Stimulated activated CD8-positive, alpha-beta memory T cell treated with anti-CD3 and anti-CD28 coated beads, Interleukin-7, amount 100 ng/mL, for 4 hours (primary cell): ENCODE results near the gene PSME1.

Source experiments
- DNase-seq, 2 donors: peaks; one replicate each; pipeline ENCODE4 v3.0.0-alpha.2; 2020; ENCODE audit warnings: low read depth in 2 of 2

PSME1 gene

GRCh38 chr14:24172261-24172860 lies 36.4 kb downstream of the PSME1 start:
- DNase-seq = no peak

DNA sequence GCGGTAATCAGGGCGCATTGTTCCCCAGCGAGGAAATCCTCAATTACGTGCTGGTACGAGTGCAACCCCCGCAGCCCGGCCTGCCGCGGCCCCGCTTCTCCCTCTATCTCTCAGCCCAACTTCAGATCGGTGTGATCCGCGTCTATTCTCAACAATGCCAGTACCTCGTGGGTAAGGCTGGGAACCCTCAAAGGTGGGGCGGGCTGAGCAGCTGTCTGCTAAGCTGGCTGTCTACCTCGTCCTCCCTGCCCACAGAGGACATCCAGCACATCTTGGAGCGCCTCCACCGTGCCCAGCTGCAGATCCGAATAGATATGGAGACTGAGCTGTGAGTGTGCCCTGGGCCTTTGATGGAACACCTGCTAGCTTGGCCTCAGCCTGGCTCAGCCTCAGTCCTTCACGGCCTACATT lies 36.9 kb downstream of the PSME1 start:
- no peak for DNase-seq

DNA sequence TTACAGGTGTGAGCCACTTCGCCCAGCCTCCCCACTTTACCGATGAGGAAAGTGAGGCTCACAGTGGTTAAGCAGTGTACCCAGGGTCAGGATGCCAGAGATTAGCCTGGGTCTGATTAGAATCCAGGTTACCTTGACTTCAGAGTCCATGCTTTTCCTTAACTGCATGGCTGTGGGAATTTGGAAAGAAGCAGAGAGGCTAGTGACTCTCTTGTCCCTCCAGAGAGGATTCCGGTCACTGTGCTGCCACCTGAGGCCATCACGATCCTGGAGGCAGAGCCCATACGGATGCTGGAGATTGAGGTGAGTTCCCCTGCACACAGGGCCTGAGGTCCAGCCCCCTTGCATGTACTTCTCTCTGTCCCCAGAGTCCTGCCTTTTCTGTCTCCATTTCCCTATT lies 40.6 kb downstream of the PSME1 start:
- DNase-seq = no peak

DNA sequence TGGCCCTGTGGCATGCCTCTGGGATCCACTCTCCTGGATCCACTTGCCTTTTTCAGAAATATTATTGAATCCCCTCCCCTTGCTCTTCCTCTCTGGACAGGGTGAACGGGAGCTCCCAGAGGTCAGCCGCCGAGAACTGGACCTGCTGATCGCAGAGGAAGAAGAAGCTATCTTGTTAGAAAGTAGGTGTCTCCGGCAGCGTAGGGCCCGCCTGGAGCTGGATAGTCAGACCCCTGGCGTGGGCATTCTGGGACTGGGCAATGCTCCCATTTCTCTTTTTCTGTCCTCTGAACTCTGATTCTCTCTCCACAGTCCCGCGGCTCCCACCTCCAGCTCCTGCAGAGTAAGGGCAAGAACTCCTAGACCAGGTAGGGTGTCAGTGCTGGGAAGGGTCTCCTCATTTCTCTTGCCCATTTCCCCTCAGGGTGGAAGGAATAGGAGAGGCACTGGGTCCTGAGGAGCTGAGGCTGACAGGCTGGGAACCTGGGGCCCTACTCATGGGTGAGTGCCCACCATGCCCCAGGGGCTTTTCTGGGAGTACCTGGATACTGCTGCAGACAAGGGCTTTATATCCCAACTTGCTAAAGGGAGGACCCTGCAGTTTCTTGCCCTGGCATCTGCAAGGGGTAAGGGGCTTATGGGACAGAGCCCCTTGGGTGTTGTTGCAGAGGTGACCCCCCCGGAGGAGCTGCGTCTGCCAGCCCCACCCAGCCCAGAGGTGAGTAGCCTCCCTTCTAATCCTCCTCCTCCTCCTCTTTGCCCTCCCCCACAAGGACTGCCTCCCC lies 41.2 kb downstream of the PSME1 start:
- no peak for DNase-seq

- no peak for DNase-seq
These were observed 41.9 kb downstream of the PSME1 start for GRCh38 chr14:24177891-24178290.

- DNase-seq = no peak
These were observed 42.6 kb downstream of the PSME1 start for GRCh38 chr14:24178399-24179178.

DNA sequence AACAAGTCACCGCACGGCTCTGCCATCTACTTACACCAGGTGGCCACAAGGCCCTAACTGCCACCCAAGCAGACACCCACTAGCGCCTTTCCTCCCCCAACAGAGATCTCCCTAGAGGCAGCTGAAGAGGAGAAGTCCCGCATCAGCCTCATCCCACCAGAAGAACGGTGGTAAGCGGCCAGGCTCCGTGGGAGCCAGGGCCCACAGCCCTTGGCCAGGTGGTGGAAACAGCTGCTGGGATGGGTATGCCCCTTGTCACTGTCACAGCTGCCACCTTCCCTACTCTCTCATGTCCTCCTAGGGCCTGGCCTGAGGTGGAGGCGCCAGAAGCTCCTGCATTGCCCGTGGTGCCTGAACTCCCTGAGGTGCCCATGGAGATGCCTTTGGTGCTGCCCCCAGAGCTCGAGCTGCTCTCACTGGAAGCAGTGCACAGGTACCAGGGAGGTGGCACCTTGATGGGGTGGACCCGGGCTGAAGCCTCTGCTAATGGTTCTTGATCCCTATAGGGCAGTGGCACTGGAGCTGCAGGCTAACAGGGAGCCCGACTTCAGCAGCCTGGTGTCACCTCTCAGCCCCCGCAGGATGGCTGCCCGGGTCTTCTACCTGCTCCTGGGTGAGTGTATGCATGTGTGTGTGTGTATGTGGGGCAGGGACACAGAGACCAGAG lies 43.4 kb downstream of the PSME1 start:
- no peak for DNase-seq

DNA sequence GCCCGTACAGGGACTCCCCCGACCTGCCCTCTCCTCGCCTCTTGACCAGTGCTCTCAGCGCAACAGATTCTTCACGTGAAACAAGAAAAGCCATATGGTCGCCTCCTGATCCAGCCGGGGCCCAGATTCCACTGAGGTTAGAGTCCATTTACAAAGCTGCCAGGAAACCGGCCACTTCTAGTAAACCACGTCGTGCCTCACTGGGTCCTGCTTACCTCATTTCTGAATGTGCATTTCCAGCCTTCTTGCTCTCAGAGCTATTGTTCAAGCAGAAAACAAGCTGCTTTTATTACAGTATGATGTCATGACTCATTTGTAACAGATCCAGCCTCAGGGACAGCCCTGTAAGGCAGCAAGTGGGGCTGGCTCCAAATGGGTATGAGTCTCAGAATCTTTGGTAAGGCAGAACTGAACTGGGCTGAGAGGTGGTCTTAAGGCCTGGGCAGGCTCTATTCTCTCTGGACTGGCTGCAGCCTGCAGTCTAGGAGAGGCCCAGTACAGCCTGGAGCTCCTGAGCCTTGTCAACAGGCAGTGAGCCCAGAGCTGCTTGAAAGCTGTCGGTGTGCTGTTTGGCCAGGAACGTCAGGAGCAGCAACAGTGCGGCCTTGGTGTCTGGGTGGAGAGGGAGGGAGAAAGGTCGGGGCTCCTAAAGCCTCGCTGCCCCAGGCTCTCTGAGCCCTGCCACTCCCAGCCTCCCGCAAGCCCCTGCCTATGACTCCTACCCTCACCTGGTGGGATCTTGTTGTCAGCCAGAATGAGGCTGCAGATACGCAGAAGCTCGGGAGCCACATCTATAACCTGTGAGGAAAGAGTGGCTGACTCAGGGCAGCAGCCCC lies 44.2 kb downstream of the PSME1 start:
- no peak for DNase-seq

GRCh38 chr14:24181371-24182077 lies 45.5 kb downstream of the PSME1 start:
- DNase-seq = no peak

DNA sequence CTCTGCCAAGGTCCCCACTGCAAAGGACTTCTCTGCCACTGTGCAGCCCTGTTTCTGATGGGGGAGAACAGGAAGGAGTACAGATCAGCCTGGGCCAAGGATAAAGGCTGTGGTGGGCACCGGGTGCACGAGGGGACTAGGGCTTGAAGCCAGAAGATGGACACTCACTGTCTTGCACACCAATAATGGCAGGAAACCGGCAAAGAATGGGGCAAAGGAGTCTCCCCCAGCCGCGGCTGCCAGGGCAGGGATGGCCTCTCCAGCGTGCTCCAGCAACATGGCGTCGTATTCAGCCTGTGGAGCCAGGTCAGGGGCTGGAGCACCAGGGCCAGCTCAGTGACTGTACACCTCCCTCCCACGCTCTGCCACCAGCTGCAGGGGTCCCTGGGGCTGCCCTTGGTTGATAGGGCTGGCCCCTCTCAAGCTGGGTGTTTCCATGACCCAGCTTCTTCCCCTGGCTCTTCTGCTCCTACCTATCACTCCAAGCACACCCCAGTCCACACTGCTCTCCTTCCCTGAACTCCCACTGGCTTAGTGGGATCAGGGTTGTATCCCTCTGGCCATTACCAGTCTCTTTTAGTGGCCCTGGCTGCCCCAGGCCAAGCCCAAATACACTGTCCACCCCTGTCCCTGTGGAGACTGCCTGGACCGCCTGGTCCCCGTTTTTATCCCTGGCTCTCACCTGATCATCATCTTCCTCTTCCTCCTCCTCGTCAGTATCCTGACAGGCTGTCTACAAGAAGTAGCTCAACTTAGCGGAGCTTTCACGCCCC lies 46.3 kb downstream of the PSME1 start:
- DNase-seq = no peak

GRCh38 chr14:24183014-24183481 lies 47.1 kb downstream of the PSME1 start:
- no peak for DNase-seq

- no peak for DNase-seq
These were observed 48.3 kb downstream of the PSME1 start for GRCh38 chr14:24184104-24184970.

- DNase-seq = no peak
These were observed 49.0 kb downstream of the PSME1 start for GRCh38 chr14:24185026-24185425.

DNA sequence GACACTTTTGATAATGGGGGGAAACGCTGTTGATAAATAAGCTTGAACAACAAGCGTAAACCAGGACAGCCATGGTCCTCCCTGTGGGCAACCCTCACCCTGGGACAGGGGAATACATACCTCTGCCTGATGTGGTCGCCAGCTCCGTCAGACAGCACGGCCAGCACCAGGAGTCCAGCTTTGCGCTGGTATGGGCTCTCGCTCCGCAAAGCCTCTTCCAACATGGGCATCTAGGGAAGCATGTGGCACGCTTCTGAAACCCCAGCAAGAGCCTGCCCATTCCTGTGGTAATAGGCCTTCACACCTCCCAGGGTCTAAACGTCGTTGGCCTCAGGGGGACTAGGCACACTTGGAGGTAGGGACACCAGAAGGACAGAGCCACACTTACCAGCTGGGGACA lies 49.7 kb downstream of the PSME1 start:
- no peak for DNase-seq

- DNase-seq = no peak
These were observed 51.0 kb downstream of the PSME1 start for GRCh38 chr14:24186831-24187538.

DNA sequence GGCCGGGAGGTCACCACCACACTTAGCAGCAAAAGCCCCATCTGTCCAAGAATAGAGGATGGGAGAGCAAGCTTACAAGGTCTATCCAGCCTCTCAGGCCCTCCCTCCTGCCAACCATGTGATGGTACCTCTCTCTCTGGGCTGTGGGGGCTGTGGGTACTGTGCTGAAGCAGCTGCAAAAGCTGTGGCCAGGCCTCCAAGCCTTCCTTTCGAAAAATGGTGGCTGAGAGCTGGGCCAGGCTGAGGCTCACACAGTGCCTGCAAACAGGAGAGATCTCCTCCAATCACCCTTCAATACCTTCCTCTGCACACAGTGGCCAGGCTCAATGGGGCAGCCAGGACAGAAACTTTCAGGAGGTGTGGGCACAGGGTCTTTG lies 51.5 kb downstream of the PSME1 start:
- no peak for DNase-seq
